SU-DHL-6 (cell line): ENCODE results near the gene RIMKLA.

Source experiments
- CTCF ChIP-seq: fragments of 200-600 bp; sonication (generic); IDR thresholded peaks from one replicate; pipeline ENCODE4 v1.5.1; 2017; ENCODE audit warnings: antibody characterized with exemption, mild to moderate bottlenecking, low read length, moderate library complexity; ENCODE audit not compliant: insufficient read depth, poor library complexity, severe bottlenecking
- EZH2phosphoT487 ChIP-seq: fragments of 200-600 bp; sonication (generic), shearing (Covaris generic); conservative IDR thresholded peaks from 2 replicates; pipeline ENCODE4 v1.6.1; 2018; ENCODE audit warnings: mild to moderate bottlenecking, antibody characterized with exemption, low read length, moderate library complexity, mixed read lengths

- no peak for TF ChIP-seq CTCF
- TF ChIP-seq EZH2phosphoT487: no peak
Observed at GRCh38 chr1:42381280-42381673, 685 bp downstream of the RIMKLA start.
